22Rv1 (cell line): ENCODE results near the gene CMTM7.
"Not testable (repeated sequence)": the region's sequence is repeated elsewhere in the genome, so short reads cannot be mapped to it uniquely, and the experiment has no call there.

Experiments
- ZFX ChIP-seq: fragments of 450-650 bp; IDR thresholded peaks from 2 replicates; pipeline ENCODE4 v1.6.1; 2017; ENCODE audit warnings: antibody characterized with exemption, borderline replicate concordance
- TF ChIP-seq, protein P1 (sequence below): fragments of 450-650 bp; IDR thresholded peaks from 2 replicates; pipeline ENCODE4 v1.5.1; 2017; ENCODE audit warnings: mild to moderate bottlenecking

DNA sequence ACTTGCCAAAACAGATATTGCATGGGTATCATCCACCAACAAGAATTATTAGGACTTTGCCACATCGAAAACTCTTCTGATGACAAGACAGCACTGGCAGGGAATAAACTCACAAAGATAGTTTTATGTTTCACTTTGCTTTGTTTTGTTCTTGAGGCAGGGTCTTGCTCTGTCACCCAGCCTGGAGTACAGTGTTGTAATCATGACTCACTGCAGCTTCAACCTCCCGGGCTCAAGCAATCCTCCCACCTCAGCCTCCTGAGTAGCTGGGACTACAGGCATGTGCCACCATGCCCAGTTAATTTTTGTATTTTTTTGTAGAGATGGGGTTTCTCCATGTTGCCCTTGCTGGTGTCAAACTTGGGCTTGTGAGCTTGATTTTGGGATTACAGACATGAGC, 2.1 kb upstream of the CMTM7 start:
- TF ChIP-seq, protein P1, sequence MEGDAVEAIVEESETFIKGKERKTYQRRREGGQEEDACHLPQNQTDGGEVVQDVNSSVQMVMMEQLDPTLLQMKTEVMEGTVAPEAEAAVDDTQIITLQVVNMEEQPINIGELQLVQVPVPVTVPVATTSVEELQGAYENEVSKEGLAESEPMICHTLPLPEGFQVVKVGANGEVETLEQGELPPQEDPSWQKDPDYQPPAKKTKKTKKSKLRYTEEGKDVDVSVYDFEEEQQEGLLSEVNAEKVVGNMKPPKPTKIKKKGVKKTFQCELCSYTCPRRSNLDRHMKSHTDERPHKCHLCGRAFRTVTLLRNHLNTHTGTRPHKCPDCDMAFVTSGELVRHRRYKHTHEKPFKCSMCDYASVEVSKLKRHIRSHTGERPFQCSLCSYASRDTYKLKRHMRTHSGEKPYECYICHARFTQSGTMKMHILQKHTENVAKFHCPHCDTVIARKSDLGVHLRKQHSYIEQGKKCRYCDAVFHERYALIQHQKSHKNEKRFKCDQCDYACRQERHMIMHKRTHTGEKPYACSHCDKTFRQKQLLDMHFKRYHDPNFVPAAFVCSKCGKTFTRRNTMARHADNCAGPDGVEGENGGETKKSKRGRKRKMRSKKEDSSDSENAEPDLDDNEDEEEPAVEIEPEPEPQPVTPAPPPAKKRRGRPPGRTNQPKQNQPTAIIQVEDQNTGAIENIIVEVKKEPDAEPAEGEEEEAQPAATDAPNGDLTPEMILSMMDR: not testable (repeated sequence)
- not testable (repeated sequence) for TF ChIP-seq ZFX
